HG02623 (cell line): Measurements from ENCODE around the gene LCMT2.

Experiments used
- ATAC-seq: cut with Tn5 transposase; IDR thresholded peaks from one replicate; pipeline ENCODE4 v1.9.1; 2021; ENCODE audit warnings: moderate library complexity; ENCODE audit not compliant: unreplicated experiment

LCMT2 gene

DNA sequence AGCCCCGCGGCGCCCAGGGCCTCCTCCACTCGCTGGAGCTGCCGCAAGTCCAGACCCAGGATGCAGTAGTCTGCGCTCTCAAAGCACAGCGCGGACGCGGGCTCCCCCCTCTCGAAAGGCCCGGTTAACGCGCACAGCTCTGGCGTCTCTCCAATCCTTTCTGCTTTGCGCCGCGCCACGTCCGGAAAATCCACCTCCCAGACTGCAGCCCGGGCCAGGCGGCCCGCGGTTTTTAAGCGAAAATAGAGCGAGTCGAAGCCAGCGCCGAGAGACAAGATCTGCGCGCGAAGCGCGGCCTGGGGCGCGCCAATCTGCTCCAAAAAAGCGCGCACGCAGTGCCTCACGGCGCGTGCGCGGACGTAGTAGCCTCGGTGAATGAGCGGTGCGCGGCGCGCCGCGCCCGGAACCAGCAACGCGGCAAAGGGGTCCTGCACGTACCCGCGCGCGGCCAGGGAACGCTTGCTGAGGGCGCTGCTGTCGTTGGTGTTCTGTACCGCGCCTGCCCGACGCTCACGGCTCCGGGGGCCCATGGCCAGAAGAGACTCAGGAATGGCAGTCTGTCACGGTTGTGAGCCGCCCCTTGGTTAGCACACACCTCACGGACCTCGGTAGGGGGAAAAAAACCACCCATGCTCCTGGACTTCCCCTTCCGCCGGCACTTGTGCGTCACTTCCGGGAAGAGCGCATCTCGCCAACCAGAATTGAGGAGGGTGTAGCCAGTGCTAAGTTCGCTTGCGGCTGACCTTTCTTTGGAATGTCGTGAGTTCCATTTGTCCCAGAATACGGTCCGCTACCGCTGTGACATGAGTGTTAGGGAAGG, at the start of gene LCMT2:
TSS of gene LCMT2 (minus strand) at position 614 of the 820 bp plus-strand sequence. CDS start at position 530, 84 bp downstream.
- ATAC-seq, result peak; percentile 89

DNA sequence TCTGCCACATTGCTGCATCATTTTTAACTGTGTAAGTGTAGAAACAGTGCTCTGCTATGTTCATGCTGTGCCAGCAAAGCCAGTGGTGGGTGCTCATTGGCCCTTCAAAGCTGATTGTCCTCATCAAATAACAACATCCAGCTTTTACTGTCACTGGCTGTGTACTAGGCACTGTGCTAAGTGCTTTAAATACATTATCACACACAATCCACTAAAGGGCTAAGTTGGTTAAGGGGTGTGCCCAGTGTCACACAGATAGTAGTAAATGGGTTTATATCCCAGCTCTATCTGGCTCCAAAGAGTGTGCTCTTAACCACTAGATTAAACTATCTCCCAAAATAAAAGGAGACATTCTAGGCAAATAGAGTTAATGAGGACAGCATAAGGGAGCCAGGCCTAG, 48.2 kb upstream of the LCMT2 start:
- no peak for ATAC-seq

GRCh38 chr15:43376017-43376705, 45.8 kb upstream of the LCMT2 start:
- ATAC-seq, result no peak

- peak; percentile 80 for ATAC-seq
Observed at GRCh38 chr15:43370975-43371974, 40.9 kb upstream of the LCMT2 start, which contains the start of the genes TUBGCP4 and ZSCAN29. Gene TUBGCP4, plus strand, starts transcription at chr15:43371101. Its CDS starts 254 bp downstream, at chr15:43371355. Gene ZSCAN29, minus strand, starts transcription at chr15:43371043. Its CDS starts 1,130 bp downstream, at chr15:43369913.

GRCh38 chr15:43370310-43370974, 40.1 kb upstream of the LCMT2 start:
- peak; percentile 31 for ATAC-seq

DNA sequence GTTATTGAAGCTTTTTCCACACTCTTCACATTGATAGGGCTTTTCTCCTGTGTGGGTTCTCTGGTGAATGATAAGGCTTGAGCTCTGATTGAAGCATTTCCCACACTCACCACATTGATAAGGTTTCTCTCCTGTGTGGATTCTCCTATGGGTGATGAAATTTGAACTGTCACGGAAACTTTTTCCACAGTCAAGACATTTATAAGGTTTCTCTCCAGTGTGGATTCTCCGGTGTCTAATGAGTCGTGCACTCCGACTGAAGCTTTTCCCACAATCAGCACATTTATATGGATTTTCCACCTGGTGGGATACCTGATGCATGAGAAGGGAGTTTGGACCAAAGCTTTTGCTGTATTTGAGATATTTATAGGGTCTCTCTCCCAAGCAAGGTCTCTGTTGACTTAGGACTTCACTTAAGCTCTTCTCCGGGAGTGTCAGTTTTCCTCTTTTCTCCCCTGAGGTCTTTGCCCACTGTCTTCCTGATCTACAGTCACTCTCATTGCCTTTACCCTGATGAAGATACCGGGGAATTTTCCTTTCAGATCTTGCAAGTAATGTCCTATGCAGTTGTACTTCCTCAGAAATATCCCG, 31.0 kb upstream of the LCMT2 start:
- no peak for ATAC-seq

- ATAC-seq, result no peak
Observed at GRCh38 chr15:43360821-43361220, 30.4 kb upstream of the LCMT2 start.

- no peak for ATAC-seq
Observed at GRCh38 chr15:43352693-43353382, 22.5 kb upstream of the LCMT2 start.

DNA sequence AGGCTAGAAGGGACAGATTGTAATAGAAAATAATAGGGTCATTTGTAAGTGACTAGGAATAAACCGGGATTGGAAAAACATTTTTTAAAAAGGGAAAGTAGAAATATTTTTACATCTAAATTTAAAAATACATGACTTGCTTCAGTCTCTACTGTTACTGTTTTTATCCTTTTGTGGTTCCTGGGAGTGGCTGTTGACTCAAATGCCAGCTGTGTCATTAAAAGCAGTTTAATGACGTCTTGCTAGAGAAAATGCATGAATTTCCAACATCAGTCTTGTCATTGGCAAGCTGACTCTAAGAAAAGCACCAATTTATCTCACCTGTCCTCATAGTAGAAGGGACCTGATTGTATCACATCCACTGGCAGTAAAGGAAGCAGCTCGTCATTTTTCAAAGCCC, 16.7 kb upstream of the LCMT2 start:
- ATAC-seq, result no peak

DNA sequence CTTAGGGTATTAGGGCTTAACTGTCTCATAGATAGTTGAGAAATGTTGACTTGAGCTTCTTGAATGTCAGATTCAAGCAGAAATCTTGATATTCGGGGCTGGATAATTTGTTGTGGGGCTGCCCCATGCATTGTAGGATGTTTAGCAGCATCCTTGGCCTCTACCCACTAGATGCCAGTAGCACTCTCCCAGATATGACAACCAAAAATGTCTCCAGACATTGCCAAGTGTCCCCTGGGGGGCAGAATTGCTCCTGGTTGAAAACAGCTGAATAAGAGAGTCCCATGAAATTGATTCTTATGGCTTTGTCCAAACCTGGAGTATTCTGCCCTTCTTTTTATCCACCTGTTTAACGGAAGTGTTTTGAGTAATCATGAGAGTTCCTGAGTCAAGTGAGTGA, 15.9 kb upstream of the LCMT2 start:
- no peak for ATAC-seq

DNA sequence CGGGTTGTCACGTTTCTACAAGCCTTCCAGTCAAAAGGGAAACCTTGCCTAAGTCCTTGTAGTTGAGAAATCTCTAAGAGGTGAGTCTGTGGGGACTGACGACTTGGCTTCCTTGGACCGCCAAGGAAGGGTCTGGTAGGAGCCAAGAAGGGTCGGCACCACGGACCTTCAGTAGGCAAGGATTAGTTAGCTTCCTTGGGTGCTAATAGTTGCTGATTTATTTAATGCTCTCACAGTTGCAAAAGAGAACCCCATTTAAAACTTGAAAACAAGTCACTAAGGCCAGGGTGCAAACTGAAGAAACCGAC, 361 bp upstream of the LCMT2 start:
- peak; percentile 16 for ATAC-seq

- no peak for ATAC-seq
Observed at GRCh38 chr15:43329217-43329959, 985 bp downstream of the LCMT2 start.

GRCh38 chr15:43325039-43325684, 5.2 kb downstream of the LCMT2 start:
- ATAC-seq, result no peak

- ATAC-seq, result no peak
Observed at GRCh38 chr15:43318990-43319771, 11.2 kb downstream of the LCMT2 start.

- ATAC-seq, result no peak
Observed at GRCh38 chr15:43317566-43318184, 12.7 kb downstream of the LCMT2 start.

DNA sequence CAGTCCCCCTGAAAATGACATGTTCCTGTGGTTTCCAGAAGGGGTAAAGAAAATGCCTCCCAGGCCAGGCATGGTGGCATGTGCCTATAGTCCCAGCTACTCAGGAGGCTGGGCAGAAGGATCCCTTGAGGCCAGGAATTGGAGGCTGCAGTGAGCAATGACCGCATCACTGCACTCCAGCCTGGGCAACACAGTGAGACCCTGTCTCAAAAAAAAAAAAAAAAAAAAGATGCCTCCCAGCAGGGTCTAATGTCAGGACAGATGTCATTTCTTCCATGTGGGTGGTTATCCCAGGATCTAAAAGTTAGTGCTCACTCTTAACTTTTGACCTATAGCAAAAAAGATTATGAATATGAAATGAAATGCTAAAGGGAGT, 13.4 kb downstream of the LCMT2 start:
- ATAC-seq, result no peak
